LNCAP (cell line): Measurements from ENCODE around the gene LPP.

Experiments
- TF ChIP-seq, protein P1 (sequence below): fragments of 450-650 bp; IDR thresholded peaks from 2 replicates; pipeline ENCODE4 v1.5.1; 2017; ENCODE audit warnings: mild to moderate bottlenecking

The LPP gene

DNA sequence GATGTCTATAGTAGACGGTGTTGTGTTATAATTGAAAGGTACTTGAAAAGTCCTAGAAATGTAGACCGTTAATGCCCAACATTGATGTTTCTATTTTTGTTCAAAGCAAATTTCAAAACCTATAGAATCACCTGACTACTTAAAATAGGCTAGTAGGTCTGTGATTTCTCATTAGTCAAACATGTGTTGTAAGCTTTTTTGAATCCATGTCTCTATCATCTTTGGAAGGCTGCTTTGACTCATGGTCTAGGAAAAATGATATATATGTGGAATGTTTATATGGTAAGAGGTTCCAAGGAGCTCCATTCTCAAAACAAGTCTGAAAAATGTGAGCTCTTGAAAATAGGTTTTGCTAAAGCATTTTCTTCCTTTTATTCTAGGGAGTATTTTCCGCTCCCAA, 375.3 kb downstream of the LPP start:
- TF ChIP-seq, protein P1, sequence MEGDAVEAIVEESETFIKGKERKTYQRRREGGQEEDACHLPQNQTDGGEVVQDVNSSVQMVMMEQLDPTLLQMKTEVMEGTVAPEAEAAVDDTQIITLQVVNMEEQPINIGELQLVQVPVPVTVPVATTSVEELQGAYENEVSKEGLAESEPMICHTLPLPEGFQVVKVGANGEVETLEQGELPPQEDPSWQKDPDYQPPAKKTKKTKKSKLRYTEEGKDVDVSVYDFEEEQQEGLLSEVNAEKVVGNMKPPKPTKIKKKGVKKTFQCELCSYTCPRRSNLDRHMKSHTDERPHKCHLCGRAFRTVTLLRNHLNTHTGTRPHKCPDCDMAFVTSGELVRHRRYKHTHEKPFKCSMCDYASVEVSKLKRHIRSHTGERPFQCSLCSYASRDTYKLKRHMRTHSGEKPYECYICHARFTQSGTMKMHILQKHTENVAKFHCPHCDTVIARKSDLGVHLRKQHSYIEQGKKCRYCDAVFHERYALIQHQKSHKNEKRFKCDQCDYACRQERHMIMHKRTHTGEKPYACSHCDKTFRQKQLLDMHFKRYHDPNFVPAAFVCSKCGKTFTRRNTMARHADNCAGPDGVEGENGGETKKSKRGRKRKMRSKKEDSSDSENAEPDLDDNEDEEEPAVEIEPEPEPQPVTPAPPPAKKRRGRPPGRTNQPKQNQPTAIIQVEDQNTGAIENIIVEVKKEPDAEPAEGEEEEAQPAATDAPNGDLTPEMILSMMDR, result no peak

- TF ChIP-seq, protein P1, result no peak
Measured at GRCh38 chr3:188530226-188530625, 376.3 kb downstream of the LPP start.

DNA sequence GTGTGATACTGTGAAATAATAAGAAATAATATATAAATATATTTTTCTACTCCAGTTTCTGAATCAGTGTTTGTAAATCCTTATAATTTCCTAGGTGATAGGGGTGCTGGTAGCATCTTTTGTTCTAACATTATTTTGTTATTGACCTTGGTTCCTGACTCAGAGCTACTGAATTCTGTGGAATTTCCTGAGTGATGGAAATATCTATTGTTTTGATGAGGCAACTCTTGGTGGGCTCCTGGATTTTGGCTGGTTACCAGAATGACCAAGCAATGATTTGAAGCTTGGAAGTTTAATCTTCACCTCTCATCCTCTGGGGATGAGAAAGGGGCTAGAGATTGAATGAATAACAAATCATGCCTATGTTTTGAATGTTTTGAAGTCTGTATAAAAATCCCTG, 377.3 kb downstream of the LPP start:
- TF ChIP-seq, protein P1, result no peak

GRCh38 chr3:188533172-188533571, 379.2 kb downstream of the LPP start:
- TF ChIP-seq, protein P1, result no peak

- TF ChIP-seq, protein P1, result no peak
Measured at GRCh38 chr3:188533612-188534357, 379.8 kb downstream of the LPP start.

DNA sequence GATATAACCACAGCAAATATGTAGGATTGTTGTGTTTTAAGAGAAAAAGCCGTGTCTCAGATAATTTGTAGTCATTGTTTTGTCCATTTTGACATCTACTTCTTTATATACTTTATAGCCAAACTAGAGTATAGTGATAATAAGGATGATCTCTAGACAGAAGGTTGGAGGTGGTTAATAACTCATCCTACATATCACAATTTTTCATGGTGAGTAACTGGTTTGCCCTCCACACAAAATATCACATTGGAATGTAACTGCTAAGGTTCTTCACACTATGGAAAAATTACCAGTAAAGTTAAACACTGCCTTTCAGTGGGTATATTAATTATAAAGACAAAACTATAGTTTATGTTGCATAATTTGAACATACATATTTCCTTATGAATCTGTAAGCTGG, 380.7 kb downstream of the LPP start:
- TF ChIP-seq, protein P1, result no peak

GRCh38 chr3:188537606-188538005, 383.6 kb downstream of the LPP start:
- TF ChIP-seq, protein P1, result no peak

DNA sequence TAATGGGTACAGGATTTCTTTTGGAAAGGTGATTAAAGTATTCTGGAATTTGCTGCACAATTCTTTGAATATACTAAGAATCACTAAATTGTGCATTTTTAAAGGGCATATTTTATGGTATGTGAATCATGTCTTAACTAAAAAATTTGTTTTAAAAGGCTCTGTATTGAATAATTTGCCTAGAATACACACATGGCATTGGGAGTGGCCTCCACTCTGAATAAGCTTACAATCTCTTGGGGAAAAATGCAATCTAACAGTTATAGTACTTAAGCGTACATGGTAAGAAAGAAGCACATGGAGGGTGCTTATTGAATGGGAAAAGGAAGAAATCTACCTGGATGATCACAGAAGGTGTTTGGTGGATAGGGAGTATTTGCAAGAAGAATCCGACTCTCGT, 385.1 kb downstream of the LPP start:
- TF ChIP-seq, protein P1, result no peak
